Stomach smooth muscle (tissue), 2 donors: ENCODE data around the gene NCKAP5L.

Experiments used
- H3K27ac ChIP-seq: one replicate; pipeline ENCODE4 v1.7.0; 2013; ENCODE audit warnings: mild to moderate bottlenecking, low read length, inconsistent platforms
- H3K27me3 ChIP-seq, 2 donors: one replicate each; pipeline ENCODE4 v1.7.0; 2013; ENCODE audit warnings: low read length in 2 of 2; ENCODE audit not compliant: insufficient read depth in 2 of 2, control insufficient read depth in 1 of 2
- H3K36me3 ChIP-seq, 2 donors: one replicate each; pipeline ENCODE4 v1.7.0; 2013; ENCODE audit warnings: low read length in 2 of 2; ENCODE audit not compliant: control insufficient read depth in 2 of 2, insufficient read depth in 2 of 2
- H3K4me1 ChIP-seq: one replicate; pipeline ENCODE4 v1.7.0; 2013; ENCODE audit warnings: low read length; ENCODE audit not compliant: control insufficient read depth, insufficient read depth
- H3K4me3 ChIP-seq, 2 donors: one replicate each; pipeline ENCODE4 v1.7.0; 2013; ENCODE audit warnings: low read length in 2 of 2
- H3K9ac ChIP-seq, 2 donors: one replicate each; pipeline ENCODE4 v1.7.0; 2013; ENCODE audit warnings: low read length in 2 of 2, mild to moderate bottlenecking in 1 of 2
- H3K9me3 ChIP-seq, 2 donors: one replicate each; pipeline ENCODE4 v1.7.0; 2013; ENCODE audit warnings: low read length in 2 of 2; ENCODE audit not compliant: control insufficient read depth in 2 of 2
- donor health status: healthy.
- donor health status: Pancreatic carcinoma.

The NCKAP5L gene

GRCh38 chr12:49870501-49871262 lies 42.5 kb upstream of the NCKAP5L start:
- peaks cover 24% of the 10 kb centered on the region for H3K4me1 ChIP-seq
- no peaks in the 10 kb centered on the region for H3K36me3 ChIP-seq
- no peaks in the 10 kb centered on the region for H3K27me3 ChIP-seq
- H3K9me3 ChIP-seq: no peaks in the 10 kb centered on the region
- H3K9ac ChIP-seq: no peak overlapping the region
- H3K27ac ChIP-seq: no peak overlapping the region
- H3K4me3 ChIP-seq: no peak overlapping the region

DNA sequence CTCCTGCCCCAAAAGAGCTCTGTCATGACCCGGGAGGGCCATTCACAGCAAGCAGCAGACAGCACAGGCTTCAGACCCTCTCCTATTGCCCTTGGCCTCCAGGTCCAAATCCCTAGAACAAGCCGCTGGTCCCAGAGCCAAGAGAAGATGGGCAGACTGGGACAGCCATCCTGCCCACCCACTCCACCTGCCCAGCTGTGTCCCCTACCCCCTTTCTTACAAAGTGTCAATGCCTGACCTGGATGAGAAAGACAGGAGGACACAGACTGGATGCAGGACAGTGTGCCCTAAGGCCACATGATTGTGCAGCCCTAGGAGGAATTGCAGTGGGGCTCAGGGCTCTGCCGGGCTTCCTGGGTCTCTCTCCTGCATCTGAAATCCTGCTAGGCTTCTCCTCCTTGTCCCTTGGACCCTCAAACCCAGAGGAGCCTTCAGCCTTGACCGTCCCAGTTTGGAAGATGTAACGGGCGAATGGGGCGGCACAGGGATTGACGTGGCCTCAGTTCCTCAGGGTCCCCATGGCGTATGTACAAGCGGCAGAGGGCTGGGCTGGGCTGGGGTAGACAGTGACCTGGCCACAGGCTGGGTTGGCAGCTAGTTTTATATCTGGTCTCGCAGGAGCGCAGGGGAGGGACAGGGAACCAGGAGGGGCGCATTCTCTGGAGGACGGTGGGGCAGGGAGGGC lies 41.7 kb upstream of the NCKAP5L start:
- H3K27ac ChIP-seq: peak overlapping the region; percentile 18
- H3K9me3 ChIP-seq: no peaks in the 10 kb centered on the region
- H3K9ac ChIP-seq: no peak overlapping the region
- peaks cover 24% of the 10 kb centered on the region for H3K4me1 ChIP-seq
- H3K36me3 ChIP-seq: no peaks in the 10 kb centered on the region
- no peak overlapping the region for H3K4me3 ChIP-seq
- no peaks in the 10 kb centered on the region for H3K27me3 ChIP-seq

DNA sequence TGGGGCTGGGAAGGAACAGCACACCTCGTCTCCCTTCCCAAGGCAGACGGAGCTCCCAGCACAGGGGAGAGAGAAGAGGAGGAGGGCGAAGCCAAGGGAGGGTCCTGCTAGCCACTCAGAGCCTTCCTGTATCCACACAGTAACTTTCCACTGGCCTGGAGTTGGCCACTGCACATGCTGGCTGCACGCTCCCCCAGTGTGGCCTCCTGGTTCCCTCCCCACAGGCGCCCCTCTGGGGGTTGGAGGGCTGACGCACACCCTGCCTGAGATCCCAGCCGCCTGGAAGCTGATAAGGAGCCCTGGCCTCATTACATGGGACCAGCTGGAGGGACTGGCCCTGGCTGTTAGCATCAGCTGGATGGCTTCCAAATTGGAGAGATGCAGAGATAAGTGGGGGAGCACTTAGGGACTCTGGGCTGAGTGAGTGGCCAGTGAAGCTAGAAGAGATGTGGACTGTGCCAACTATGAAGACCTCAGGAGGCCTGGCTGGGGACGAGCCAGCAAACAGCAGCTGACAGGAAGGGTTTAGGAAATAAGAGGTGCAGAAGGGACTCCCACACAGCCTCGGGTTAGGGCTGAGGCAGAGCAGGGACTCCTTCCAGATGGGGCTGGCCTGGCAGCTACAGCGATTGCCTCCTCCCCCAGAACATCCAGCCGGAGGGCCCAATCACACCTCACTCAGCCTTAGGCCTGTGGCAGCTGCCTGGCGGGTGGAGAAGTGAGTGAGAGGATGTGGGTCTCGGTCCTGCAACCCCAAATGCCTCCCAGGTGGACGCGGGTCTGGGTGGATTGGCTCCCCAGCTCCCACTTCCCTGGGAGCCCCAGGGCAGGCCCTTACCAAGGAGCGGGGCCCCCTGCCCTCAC lies 41.0 kb upstream of the NCKAP5L start:
- no peaks in the 10 kb centered on the region for H3K27me3 ChIP-seq

DNA sequence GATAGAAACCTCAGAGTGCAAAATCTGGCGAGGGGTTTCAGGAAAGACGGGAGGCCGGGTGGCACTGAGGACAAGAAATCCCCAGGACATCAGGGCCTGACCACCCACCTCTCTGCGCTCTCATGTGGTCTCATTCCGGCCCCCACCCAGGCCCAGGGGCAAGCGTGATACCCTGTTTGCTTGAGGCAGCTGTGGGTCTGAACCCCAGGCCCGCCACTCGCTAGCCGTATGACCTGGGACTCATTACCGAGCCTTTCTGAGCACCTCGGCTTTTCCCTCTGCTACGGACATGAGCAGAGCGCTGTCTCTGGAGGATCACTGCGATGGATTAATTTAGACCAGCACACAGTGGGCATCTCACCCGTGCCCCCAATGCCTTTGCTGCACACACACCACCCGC lies 40.2 kb upstream of the NCKAP5L start:
- no peaks in the 10 kb centered on the region for H3K36me3 ChIP-seq
- H3K9me3 ChIP-seq: no peaks in the 10 kb centered on the region
- no peak overlapping the region for H3K9ac ChIP-seq
- H3K27ac ChIP-seq: no peak overlapping the region
- no peak overlapping the region for H3K4me3 ChIP-seq
- H3K4me1 ChIP-seq: peaks cover 22% of the 10 kb centered on the region
- no peaks in the 10 kb centered on the region for H3K27me3 ChIP-seq

More for the DNA sequence above, 41.0 kb upstream of the NCKAP5L start:
- Histone ChIP-seq H3K4me3 (no peak overlapping the region), H3K4me1 (peaks cover 22% of the 10 kb centered on the region), H3K9me3 (no peaks in the 10 kb centered on the region), H3K27ac (peak overlapping the region; percentile 18), H3K36me3 (no peaks in the 10 kb centered on the region), H3K9ac (no peak overlapping the region)

DNA sequence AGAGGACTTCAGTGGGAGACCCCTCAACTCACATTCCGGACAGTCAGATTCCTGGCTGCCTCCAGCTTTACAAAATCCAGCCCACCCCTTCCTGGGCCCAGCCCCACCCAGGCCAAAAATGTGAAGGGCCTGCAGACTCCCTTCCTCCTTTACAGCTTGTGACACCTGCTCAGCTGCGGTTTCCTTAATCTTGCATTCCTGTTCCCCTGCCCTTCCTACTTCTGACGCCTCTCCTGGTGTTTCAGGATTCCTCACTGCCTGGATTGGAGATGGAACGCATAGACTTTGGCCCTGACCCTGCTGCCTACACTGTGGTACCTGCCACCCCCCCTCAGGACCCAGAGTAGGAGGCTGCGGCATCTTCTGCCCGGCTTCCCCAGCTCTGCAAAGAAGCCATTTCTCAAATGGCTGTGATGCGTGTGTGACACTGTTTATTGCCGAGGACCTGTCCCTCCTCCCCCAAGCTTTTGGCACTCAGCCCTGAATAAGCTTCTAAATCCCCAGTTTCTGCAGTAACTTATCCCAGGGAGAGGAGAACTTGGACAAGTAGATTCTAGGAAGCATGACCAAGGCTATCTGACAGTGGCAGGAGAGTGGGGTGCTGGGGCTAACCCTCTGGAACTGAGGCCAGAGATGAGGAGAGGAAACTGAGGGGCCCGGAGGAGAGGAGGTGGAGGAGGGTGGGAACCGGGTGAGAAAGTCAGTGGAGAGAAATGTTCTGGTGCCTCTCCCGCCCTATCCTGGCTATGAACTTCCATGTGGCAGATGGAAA lies 39.5 kb upstream of the NCKAP5L start:
- H3K4me3 ChIP-seq: no peak overlapping the region
- H3K4me1 ChIP-seq: peaks cover 22% of the 10 kb centered on the region
- H3K36me3 ChIP-seq: no peaks in the 10 kb centered on the region
- H3K27ac ChIP-seq: no peak overlapping the region
- H3K27me3 ChIP-seq: no peaks in the 10 kb centered on the region
- H3K9me3 ChIP-seq: no peaks in the 10 kb centered on the region
- H3K9ac ChIP-seq: no peak overlapping the region

DNA sequence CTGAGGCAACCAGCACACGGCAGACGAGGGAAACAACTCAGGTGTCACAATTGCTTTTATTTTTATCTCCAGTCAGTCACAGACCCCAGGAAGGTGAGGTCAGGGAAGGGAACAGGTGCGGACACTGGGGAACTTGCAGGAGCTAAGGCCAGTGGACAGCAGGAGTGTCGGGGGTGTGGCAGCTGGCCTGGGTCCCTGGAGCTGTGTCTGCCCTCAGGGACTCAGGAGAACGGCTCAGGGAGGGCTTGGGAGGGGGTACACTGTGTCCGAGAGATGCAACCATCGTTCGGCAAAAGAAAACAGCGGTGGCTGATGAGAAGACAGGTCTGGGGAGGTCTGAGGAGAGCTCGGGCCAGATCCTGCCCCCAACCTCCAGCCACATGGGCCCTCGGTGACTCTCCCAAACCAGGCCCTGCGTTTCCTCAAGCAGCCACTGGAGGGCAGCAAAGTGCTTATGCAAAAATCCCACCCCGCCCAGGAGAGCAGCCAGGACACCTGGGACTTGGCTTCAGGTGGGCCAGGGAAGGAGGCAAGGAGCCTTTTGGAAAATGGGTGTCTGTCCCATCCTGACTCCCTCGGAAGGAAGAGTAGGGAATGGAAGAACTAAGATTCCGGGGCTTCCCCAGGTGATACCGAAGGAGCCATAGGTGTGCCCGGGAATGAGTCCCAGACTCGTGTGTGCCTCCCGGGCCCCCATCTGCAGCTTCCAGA lies 38.8 kb upstream of the NCKAP5L start:
- H3K9ac ChIP-seq: no peak overlapping the region
- H3K27ac ChIP-seq: no peak overlapping the region

GRCh38 chr12:49865782-49866135 lies 37.5 kb upstream of the NCKAP5L start:
- H3K4me1 ChIP-seq: peaks cover 22% of the 10 kb centered on the region

More for the DNA sequence above, 38.8 kb upstream of the NCKAP5L start:
- no peaks in the 10 kb centered on the region for H3K27me3 ChIP-seq
- H3K9me3 ChIP-seq: no peaks in the 10 kb centered on the region
- H3K36me3 ChIP-seq: no peaks in the 10 kb centered on the region
- H3K4me3 ChIP-seq: no peak overlapping the region
- H3K4me1 ChIP-seq: peaks cover 22% of the 10 kb centered on the region

GRCh38 chr12:49865109-49865781 lies 37.0 kb upstream of the NCKAP5L start:
- Histone ChIP-seq H3K9me3 (no peaks in the 10 kb centered on the region), H3K36me3 (no peaks in the 10 kb centered on the region), H3K27me3 (no peaks in the 10 kb centered on the region), H3K27ac (no peak overlapping the region), H3K4me3 (no peak overlapping the region), H3K9ac (no peak overlapping the region), H3K4me1 (peaks cover 22% of the 10 kb centered on the region)

More at GRCh38 chr12:49865782-49866135, 37.5 kb upstream of the NCKAP5L start:
- Histone ChIP-seq H3K9me3 (no peaks in the 10 kb centered on the region), H3K27ac (no peak overlapping the region), H3K4me3 (no peak overlapping the region), H3K27me3 (no peaks in the 10 kb centered on the region), H3K9ac (no peak overlapping the region), H3K36me3 (no peaks in the 10 kb centered on the region)

DNA sequence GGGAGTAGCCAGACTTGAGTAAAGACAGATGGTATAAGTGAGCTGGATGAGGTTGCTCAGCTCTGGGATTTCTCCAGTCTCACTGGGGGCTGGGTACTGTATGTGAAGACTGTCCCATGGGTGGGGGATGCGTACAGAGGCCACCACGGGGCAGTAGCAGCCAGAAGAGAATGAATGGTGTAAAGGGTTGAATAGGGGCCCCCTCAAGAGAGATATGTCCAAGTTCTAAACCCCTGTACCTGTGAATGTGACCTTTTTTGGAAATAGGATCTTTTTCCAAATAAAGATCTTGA lies 36.5 kb upstream of the NCKAP5L start:
- H3K27me3 ChIP-seq: no peaks in the 10 kb centered on the region
- no peak overlapping the region for H3K27ac ChIP-seq
- no peak overlapping the region for H3K4me3 ChIP-seq
- no peaks in the 10 kb centered on the region for H3K9me3 ChIP-seq
- H3K36me3 ChIP-seq: no peaks in the 10 kb centered on the region
- H3K9ac ChIP-seq: no peak overlapping the region
- peaks cover 22% of the 10 kb centered on the region for H3K4me1 ChIP-seq
